K562 (cell line): ENCODE data around the gene TNIK. TPM values are rescaled to one million over a fixed set of nuclear protein-coding genes. Genes with fewer than 3 reads are reported as not detected.

ENCODE experiments used
- CC2D1A ChIP-seq: fragments of 450-650 bp; IDR thresholded peaks from 2 replicates; pipeline ENCODE4 v1.6.1; 2017; ENCODE audit warnings: mild to moderate bottlenecking
- ELF2 ChIP-seq: fragments of 250-450 bp; sonication (Bioruptor Pico); IDR thresholded peaks from 2 replicates; pipeline ENCODE4 v1.5.0; 2021; ENCODE audit warnings: mild to moderate bottlenecking
- RBM25 ChIP-seq: fragments of 200-400 bp; formaldehyde crosslinking; IDR thresholded peaks from 2 replicates; pipeline ENCODE4 v1.6.1; 2018; ENCODE audit warnings: low read length, low read depth, moderate library complexity; ENCODE audit not compliant: severe bottlenecking
- RUNX1 ChIP-seq: sonication (generic); IDR thresholded peaks from 2 replicates; pipeline ENCODE4 v1.6.1; 2016; ENCODE audit warnings: antibody characterized with exemption, low read depth
- TCF7L2 ChIP-seq: fragments of 150-350 bp; IDR thresholded peaks from 2 replicates; pipeline ENCODE4 v1.6.1; 2016; ENCODE audit warnings: low read depth, mild to moderate bottlenecking, low read length, moderate library complexity
- polyA plus RNA-seq, 8 experiments: library from polyadenylated mRNA; depleted of rRNA in 4 of 8; stranded (reverse) in 5 of 8; unstranded in 3 of 8; fragments of >200 nt; fragmentation: Nextera tagmentation in 2 of 8; fragmentation: Illumina TruSeq in 1 of 8; extraction: Ambion mirVana in 2 of 8; extraction: Trizol in 1 of 8; gene quantifications; 2 replicates each; pipeline versions ENCODE4 v1.2.1 to v1.2.3, GENCODE V29; 2011 to 2014; ENCODE audit warnings: inconsistent platforms in 1 of 8, missing spikeins in 1 of 8
- total RNA-seq, 7 experiments: library from RNA; depleted of rRNA in 6 of 7; stranded (reverse); fragments of >200 nt in 6 of 7; fragmentation: Illumina TruSeq in 2 of 7; extraction: Trizol in 2 of 7; gene quantifications; 2 replicates each; pipeline versions ENCODE4 v1.2.1 to v1.2.3, GENCODE V29; 2011 to 2021; ENCODE audit warnings: low replicate concordance in 1 of 7
- TF ChIP-seq, protein P1 (sequence below): fragments of 450-650 bp; IDR thresholded peaks from 2 replicates; pipeline ENCODE4 v1.6.1; 2016; ENCODE audit warnings: mild to moderate bottlenecking
- TF ChIP-seq, protein P2 (sequence below): fragments of 450-650 bp; IDR thresholded peaks from 2 replicates; pipeline ENCODE4 v1.6.1; 2016; ENCODE audit warnings: low read depth
- TF ChIP-seq, protein P3 (sequence below): fragments of 250-450 bp; sonication (Bioruptor Pico); IDR thresholded peaks from 2 replicates; pipeline ENCODE4 v1.8.0; 2021; ENCODE audit warnings: mild to moderate bottlenecking, moderate library complexity
- TF ChIP-seq, protein P4 (sequence below): fragments of 150-350 bp; IDR thresholded peaks from 2 replicates; pipeline ENCODE4 v1.6.1; 2014; ENCODE audit warnings: low read depth, mild to moderate bottlenecking, low read length, borderline replicate concordance

Gene TNIK
- total and polyA plus RNA-seq, 9 of the 15 experiments (the other 6 are each of a cell fraction or from before 2014, with no cell fraction given), result 6.6 to 39.0 (median 24.7) TPM

DNA sequence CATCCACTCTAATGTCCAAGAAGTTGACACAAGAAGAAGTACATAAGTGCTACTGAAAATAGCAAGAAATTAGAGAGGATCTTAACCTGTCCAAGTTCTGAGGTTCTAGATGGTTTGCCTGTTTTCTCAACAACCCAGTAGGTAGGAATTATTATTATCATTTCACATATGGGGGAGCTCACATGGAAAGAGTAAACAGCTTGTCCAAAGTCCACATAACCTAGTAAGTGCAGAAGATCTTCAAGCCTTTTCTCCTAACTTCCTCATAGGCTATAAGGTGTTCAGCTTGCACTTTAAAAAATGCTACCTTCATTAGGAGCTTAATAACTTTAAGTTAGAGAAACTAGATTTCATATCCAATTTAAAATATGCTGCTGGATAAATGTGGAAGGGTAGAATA is 436.6 kb downstream of the TNIK start (continued):
- TF ChIP-seq, protein P1, sequence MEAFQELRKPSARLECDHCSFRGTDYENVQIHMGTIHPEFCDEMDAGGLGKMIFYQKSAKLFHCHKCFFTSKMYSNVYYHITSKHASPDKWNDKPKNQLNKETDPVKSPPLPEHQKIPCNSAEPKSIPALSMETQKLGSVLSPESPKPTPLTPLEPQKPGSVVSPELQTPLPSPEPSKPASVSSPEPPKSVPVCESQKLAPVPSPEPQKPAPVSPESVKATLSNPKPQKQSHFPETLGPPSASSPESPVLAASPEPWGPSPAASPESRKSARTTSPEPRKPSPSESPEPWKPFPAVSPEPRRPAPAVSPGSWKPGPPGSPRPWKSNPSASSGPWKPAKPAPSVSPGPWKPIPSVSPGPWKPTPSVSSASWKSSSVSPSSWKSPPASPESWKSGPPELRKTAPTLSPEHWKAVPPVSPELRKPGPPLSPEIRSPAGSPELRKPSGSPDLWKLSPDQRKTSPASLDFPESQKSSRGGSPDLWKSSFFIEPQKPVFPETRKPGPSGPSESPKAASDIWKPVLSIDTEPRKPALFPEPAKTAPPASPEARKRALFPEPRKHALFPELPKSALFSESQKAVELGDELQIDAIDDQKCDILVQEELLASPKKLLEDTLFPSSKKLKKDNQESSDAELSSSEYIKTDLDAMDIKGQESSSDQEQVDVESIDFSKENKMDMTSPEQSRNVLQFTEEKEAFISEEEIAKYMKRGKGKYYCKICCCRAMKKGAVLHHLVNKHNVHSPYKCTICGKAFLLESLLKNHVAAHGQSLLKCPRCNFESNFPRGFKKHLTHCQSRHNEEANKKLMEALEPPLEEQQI, result no peak
- no peak for TF ChIP-seq CC2D1A
- TF ChIP-seq ELF2 (CRISPR knock-in tag), result no peak
- TF ChIP-seq RBM25, result no peak
- TF ChIP-seq RUNX1, result no peak
- TF ChIP-seq TCF7L2, result no peak
- TF ChIP-seq, protein P2, sequence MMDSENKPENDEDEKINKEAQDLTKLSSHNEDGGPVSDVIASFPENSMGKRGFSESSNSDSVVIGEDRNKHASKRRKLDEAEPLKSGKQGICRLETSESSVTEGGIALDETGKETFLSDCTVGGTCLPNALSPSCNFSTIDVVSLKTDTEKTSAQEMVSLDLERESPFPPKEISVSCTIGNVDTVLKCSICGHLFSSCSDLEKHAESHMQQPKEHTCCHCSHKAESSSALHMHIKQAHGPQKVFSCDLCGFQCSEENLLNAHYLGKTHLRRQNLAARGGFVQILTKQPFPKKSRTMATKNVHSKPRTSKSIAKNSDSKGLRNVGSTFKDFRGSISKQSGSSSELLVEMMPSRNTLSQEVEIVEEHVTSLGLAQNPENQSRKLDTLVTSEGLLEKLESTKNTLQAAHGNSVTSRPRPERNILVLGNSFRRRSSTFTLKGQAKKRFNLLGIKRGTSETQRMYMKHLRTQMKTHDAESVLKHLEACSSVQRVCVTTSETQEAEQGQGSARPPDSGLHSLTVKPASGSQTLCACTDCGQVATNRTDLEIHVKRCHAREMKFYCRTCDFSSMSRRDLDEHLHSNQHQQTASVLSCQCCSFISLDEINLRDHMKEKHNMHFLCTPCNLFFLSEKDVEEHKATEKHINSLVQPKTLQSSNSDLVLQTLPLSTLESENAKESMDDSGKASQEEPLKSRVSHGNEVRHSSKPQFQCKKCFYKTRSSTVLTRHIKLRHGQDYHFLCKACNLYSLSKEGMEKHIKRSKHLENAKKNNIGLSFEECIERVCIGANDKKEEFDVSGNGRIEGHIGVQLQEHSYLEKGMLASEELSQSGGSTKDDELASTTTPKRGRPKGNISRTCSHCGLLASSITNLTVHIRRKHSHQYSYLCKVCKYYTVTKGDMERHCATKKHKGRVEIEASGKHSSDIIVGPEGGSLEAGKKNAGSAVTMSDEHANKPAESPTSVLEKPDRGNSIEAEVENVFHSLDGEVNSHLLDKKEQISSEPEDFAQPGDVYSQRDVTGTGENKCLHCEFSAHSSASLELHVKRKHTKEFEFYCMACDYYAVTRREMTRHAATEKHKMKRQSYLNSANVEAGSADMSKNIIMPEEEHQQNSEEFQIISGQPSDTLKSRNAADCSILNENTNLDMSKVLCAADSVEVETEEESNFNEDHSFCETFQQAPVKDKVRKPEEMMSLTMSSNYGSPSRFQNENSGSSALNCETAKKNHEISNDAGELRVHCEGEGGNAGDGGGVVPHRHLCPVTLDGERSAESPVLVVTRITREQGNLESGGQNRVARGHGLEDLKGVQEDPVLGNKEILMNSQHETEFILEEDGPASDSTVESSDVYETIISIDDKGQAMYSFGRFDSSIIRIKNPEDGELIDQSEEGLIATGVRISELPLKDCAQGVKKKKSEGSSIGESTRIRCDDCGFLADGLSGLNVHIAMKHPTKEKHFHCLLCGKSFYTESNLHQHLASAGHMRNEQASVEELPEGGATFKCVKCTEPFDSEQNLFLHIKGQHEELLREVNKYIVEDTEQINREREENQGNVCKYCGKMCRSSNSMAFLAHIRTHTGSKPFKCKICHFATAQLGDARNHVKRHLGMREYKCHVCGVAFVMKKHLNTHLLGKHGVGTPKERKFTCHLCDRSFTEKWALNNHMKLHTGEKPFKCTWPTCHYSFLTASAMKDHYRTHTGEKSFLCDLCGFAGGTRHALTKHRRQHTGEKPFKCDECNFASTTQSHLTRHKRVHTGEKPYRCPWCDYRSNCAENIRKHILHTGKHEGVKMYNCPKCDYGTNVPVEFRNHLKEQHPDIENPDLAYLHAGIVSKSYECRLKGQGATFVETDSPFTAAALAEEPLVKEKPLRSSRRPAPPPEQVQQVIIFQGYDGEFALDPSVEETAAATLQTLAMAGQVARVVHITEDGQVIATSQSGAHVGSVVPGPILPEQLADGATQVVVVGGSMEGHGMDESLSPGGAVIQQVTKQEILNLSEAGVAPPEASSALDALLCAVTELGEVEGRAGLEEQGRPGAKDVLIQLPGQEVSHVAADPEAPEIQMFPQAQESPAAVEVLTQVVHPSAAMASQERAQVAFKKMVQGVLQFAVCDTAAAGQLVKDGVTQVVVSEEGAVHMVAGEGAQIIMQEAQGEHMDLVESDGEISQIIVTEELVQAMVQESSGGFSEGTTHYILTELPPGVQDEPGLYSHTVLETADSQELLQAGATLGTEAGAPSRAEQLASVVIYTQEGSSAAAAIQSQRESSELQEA, result no peak
- TF ChIP-seq, protein P3, sequence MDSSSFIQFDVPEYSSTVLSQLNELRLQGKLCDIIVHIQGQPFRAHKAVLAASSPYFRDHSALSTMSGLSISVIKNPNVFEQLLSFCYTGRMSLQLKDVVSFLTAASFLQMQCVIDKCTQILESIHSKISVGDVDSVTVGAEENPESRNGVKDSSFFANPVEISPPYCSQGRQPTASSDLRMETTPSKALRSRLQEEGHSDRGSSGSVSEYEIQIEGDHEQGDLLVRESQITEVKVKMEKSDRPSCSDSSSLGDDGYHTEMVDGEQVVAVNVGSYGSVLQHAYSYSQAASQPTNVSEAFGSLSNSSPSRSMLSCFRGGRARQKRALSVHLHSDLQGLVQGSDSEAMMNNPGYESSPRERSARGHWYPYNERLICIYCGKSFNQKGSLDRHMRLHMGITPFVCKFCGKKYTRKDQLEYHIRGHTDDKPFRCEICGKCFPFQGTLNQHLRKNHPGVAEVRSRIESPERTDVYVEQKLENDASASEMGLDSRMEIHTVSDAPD (CRISPR knock-in tag), result no peak
- TF ChIP-seq, protein P4, sequence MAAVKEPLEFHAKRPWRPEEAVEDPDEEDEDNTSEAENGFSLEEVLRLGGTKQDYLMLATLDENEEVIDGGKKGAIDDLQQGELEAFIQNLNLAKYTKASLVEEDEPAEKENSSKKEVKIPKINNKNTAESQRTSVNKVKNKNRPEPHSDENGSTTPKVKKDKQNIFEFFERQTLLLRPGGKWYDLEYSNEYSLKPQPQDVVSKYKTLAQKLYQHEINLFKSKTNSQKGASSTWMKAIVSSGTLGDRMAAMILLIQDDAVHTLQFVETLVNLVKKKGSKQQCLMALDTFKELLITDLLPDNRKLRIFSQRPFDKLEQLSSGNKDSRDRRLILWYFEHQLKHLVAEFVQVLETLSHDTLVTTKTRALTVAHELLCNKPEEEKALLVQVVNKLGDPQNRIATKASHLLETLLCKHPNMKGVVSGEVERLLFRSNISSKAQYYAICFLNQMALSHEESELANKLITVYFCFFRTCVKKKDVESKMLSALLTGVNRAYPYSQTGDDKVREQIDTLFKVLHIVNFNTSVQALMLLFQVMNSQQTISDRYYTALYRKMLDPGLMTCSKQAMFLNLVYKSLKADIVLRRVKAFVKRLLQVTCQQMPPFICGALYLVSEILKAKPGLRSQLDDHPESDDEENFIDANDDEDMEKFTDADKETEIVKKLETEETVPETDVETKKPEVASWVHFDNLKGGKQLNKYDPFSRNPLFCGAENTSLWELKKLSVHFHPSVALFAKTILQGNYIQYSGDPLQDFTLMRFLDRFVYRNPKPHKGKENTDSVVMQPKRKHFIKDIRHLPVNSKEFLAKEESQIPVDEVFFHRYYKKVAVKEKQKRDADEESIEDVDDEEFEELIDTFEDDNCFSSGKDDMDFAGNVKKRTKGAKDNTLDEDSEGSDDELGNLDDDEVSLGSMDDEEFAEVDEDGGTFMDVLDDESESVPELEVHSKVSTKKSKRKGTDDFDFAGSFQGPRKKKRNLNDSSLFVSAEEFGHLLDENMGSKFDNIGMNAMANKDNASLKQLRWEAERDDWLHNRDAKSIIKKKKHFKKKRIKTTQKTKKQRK, result no peak
